ENCODE data around the gene DIPK1C.

The DIPK1C gene

GRCh38 chr18:74400813-74401212 lies 56.3 kb downstream of the DIPK1C start:
- DNase-seq (ENCODE audit: low spot score), result no peak
- in situ Hi-C loops (cut with MboI; ENCODE audit: low pct_unique_long_range_greater_than_20kb, low sequenced_read_pairs, unreplicated experiment), result no loop called here
- TF ChIP-seq, protein P1, sequence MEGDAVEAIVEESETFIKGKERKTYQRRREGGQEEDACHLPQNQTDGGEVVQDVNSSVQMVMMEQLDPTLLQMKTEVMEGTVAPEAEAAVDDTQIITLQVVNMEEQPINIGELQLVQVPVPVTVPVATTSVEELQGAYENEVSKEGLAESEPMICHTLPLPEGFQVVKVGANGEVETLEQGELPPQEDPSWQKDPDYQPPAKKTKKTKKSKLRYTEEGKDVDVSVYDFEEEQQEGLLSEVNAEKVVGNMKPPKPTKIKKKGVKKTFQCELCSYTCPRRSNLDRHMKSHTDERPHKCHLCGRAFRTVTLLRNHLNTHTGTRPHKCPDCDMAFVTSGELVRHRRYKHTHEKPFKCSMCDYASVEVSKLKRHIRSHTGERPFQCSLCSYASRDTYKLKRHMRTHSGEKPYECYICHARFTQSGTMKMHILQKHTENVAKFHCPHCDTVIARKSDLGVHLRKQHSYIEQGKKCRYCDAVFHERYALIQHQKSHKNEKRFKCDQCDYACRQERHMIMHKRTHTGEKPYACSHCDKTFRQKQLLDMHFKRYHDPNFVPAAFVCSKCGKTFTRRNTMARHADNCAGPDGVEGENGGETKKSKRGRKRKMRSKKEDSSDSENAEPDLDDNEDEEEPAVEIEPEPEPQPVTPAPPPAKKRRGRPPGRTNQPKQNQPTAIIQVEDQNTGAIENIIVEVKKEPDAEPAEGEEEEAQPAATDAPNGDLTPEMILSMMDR (IDR thresholded peaks at IDR 0.05; ENCODE audit: extremely low read depth, insufficient read depth, missing control alignments), result no peak

- DNase-seq (ENCODE audit: low spot score), result no peak
- TF ChIP-seq, protein P1 (IDR thresholded peaks at IDR 0.05; ENCODE audit: extremely low read depth, insufficient read depth, missing control alignments), result no peak
- in situ Hi-C loops (cut with MboI; ENCODE audit: low pct_unique_long_range_greater_than_20kb, low sequenced_read_pairs, unreplicated experiment), result no loop called here
Observed at GRCh38 chr18:74399091-74399887, 57.8 kb downstream of the DIPK1C start.

GRCh38 chr18:74397572-74397971 lies 59.5 kb downstream of the DIPK1C start:
- TF ChIP-seq, protein P1 (IDR thresholded peaks at IDR 0.05; ENCODE audit: extremely low read depth, insufficient read depth, missing control alignments), result no peak
- DNase-seq (ENCODE audit: low spot score), result no peak
- in situ Hi-C loops (cut with MboI; ENCODE audit: low pct_unique_long_range_greater_than_20kb, low sequenced_read_pairs, unreplicated experiment), result no loop called here

DNA sequence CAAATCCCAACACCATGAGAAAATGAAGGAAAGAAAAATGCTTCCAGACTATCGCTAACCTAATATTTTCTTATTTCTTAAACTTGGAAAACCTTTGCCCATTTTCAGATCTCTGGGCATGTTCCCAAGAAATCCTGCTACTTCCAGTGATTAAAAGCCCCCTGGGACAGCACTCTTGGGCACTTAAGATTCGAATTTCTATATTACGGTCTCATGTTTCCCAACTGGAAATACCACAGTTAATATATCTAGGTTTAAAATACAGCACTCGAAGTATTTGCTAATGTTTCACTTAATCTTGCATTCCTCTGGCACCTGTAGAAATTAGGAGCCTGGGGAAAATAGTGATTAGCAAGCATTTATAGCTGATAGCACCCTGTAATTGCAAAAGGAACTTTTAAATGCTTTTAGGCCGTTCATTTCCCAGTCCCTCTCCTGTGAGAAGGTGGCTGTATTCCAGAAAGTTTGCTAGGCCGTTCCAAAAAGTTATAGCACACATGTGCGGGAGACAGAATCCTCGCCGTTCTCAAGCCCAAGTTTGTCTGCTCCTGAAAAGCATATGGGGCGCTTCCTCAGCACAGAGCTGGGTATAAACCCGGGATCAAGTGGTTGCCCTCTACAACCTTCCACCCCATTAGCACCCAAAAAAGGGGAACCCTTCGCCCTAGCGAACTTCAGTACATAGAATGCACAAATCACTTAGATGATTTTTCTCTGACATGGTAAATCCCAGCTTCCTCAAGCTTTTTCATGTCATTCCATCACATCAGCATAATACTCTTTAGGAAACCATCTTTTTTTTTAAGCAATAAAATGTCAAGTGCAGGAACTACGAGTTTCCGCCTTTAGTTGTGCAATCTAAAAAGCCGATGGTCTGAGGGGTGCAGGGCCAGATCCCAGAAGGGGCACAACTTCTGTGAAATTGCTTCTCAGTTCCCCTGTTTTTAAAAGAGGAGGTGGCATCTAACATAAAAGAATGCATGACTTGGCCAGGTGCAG lies 60.6 kb downstream of the DIPK1C start:
- no peak for DNase-seq (ENCODE audit: low spot score)
- in situ Hi-C loops (cut with MboI; ENCODE audit: low pct_unique_long_range_greater_than_20kb, low sequenced_read_pairs, unreplicated experiment), result no loop called here
- TF ChIP-seq, protein P1 (IDR thresholded peaks at IDR 0.05; ENCODE audit: extremely low read depth, insufficient read depth, missing control alignments), result no peak

GRCh38 chr18:74395648-74396154 lies 61.4 kb downstream of the DIPK1C start:
- no peak for DNase-seq (ENCODE audit: low spot score)
- in situ Hi-C loops (cut with MboI; ENCODE audit: low pct_unique_long_range_greater_than_20kb, low sequenced_read_pairs, unreplicated experiment), result no loop called here
- TF ChIP-seq, protein P1 (IDR thresholded peaks at IDR 0.05; ENCODE audit: extremely low read depth, insufficient read depth, missing control alignments), result no peak

- no peak for DNase-seq (ENCODE audit: low spot score)
- TF ChIP-seq, protein P1 (IDR thresholded peaks at IDR 0.05; ENCODE audit: extremely low read depth, insufficient read depth, missing control alignments), result no peak
- in situ Hi-C loops (cut with MboI; ENCODE audit: low pct_unique_long_range_greater_than_20kb, low sequenced_read_pairs, unreplicated experiment), result no loop called here
Observed at GRCh38 chr18:74395006-74395405, 62.1 kb downstream of the DIPK1C start.

Data from GM13977 (cell line).